Measurements from ENCODE around the gene BEND4.

BEND4 gene

DNA sequence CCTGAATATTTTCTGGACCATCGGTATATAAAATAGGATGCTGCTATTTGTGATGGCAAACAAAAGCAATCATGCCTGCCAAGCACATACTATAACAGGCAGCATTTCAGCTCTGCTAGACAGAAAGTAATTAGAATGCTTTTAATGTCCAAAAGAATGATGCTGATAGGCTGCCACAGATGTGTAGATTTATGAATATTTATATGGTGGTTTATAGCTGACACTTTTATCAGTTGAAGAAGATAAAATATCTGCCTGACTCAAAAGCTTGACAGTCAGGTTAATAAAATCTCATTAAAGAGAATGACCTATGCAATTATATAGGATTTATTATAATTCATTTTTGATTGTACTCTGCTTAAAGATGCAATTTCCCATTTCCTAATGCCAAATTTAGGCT is 4.0 kb downstream of the BEND4 start:
- Histone ChIP-seq H3K36me3 (ENCODE audit: control insufficient read depth, insufficient read depth, low read length) (no peaks in the 10 kb centered on the region), H3K9ac (ENCODE audit: low read depth, low read length) (no peak overlapping the region), H3K27me3 (ENCODE audit: control insufficient read depth, insufficient read depth, low read length) (peaks cover 29% of the 10 kb centered on the region), H3K9me3 (ENCODE audit: control insufficient read depth, insufficient read depth, low read length) (no peaks in the 10 kb centered on the region), H3K4me1 (ENCODE audit: control insufficient read depth, insufficient read depth, low read length) (peaks cover 3% of the 10 kb centered on the region), H3K4me3 (ENCODE audit: low read depth, low read length) (no peak overlapping the region)

DNA sequence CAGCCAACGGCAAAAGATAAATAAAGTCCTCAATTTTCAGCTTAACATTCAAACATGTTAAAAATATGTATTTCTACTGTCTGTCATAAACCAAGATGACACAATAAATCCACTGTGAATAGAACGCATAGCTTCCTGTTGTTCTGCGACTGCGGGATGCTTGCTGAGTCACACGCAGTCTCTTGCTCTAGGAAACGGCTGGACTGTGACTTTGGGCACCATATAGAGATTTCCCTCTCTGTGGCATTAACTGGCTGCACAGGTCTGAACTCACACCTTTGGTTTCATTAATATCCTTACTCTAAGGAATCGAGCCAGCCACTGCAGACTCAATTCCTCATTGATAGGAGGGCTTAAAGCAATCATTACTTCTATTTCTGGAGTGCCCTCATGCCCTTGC is 8.4 kb downstream of the BEND4 start:
- Histone ChIP-seq H3K4me3 (ENCODE audit: low read depth, low read length) (no peak overlapping the region), H3K4me1 (ENCODE audit: control insufficient read depth, insufficient read depth, low read length) (no peaks in the 10 kb centered on the region), H3K9ac (ENCODE audit: low read depth, low read length) (no peak overlapping the region), H3K36me3 (ENCODE audit: control insufficient read depth, insufficient read depth, low read length) (no peaks in the 10 kb centered on the region), H3K9me3 (ENCODE audit: control insufficient read depth, insufficient read depth, low read length) (no peaks in the 10 kb centered on the region), H3K27me3 (ENCODE audit: control insufficient read depth, insufficient read depth, low read length) (no peaks in the 10 kb centered on the region)

DNA sequence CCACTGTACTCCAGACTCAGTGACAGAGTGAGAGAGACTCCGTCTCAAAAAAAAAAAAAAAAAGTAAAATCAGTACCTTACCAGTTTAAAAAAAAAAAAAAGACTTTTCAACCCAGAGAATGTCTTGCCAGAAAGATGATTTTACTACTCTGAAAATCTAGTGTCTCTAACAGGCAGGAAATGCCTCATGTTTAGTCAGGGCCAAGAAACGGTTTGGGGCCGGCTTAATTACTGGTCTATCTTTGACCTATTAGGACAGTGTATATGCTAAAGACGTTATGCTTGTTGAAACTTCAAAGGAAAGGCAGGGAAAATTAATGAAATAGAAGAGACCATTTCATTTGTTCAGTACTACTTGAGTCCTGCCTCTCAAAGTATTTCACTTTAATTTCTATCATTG is 9.9 kb downstream of the BEND4 start:
- Histone ChIP-seq H3K9me3 (ENCODE audit: control insufficient read depth, insufficient read depth, low read length) (no peaks in the 10 kb centered on the region), H3K27me3 (ENCODE audit: control insufficient read depth, insufficient read depth, low read length) (no peaks in the 10 kb centered on the region), H3K9ac (ENCODE audit: low read depth, low read length) (no peak overlapping the region), H3K36me3 (ENCODE audit: control insufficient read depth, insufficient read depth, low read length) (no peaks in the 10 kb centered on the region), H3K4me3 (ENCODE audit: low read depth, low read length) (no peak overlapping the region), H3K4me1 (ENCODE audit: control insufficient read depth, insufficient read depth, low read length) (no peaks in the 10 kb centered on the region)

DNA sequence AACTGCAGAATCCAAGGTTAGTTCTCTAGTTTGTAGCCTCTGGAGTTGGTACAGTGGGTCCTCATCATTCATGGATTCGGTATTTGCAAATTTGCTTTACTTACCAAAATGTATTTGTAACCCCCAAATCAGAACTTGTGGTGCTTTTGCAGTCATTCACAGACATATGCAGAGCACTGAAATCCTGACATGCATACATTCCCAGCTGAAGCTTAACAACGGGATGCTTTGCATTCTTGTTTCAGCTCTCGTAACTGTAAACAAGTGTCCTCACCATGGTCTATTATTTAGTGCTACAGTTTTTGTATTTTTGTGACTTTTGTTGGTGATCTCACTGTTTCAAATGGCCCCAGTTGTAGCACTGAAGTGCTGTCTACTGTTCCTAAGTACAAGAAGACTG is 16.1 kb downstream of the BEND4 start:
- H3K27me3 ChIP-seq (ENCODE audit: control insufficient read depth, insufficient read depth, low read length): no peaks in the 10 kb centered on the region
- no peaks in the 10 kb centered on the region for H3K36me3 ChIP-seq (ENCODE audit: control insufficient read depth, insufficient read depth, low read length)
- H3K4me3 ChIP-seq (ENCODE audit: low read depth, low read length): no peak overlapping the region
- H3K9ac ChIP-seq (ENCODE audit: low read depth, low read length): no peak overlapping the region
- H3K9me3 ChIP-seq (ENCODE audit: control insufficient read depth, insufficient read depth, low read length): no peaks in the 10 kb centered on the region
- peaks cover 4% of the 10 kb centered on the region for H3K4me1 ChIP-seq (ENCODE audit: control insufficient read depth, insufficient read depth, low read length)

DNA sequence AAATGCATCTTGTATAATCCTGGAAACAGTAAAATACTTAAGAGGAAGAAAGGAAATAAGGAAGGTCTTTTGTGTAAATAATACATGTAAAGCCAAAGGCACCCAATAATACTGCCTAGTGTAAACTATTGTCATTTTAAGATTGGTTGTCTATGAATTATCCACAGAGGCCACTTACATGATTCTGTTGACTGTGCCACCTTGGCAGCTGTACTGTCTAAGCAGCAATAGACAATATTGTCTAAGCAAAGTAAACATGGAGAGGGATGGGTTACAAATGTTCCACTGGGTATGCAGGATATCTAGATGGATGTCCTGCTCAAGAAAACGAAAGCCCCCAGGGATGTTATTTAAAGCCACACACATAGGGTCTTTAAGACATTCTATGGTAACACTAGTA is 19.4 kb downstream of the BEND4 start:
- Histone ChIP-seq H3K9ac (ENCODE audit: low read depth, low read length) (no peak overlapping the region), H3K4me3 (ENCODE audit: low read depth, low read length) (no peak overlapping the region), H3K36me3 (ENCODE audit: control insufficient read depth, insufficient read depth, low read length) (no peaks in the 10 kb centered on the region), H3K27me3 (ENCODE audit: control insufficient read depth, insufficient read depth, low read length) (no peaks in the 10 kb centered on the region), H3K4me1 (ENCODE audit: control insufficient read depth, insufficient read depth, low read length) (peaks cover 4% of the 10 kb centered on the region), H3K9me3 (ENCODE audit: control insufficient read depth, insufficient read depth, low read length) (no peaks in the 10 kb centered on the region)

DNA sequence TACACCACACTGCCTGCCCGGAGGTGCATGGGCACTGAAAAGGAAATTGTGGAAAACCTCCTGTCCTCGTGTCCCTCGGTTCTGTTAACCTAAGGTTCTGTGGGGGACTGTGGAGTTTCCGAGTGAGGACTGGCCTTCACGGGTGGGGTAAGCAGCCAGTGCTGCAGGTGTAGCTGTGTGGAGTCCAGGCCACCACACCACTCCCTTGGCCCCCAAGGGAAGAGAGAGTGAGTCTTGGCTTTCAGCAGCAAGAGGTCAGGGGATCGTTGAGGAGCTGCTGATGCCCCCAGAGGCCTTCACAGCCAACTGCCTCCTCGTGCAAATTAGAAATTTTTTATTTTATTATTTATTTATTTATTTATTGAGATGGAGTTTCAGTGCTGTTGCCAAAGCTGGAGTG is 20.4 kb downstream of the BEND4 start:
- H3K4me3 ChIP-seq (ENCODE audit: low read depth, low read length): no peak overlapping the region
- H3K9ac ChIP-seq (ENCODE audit: low read depth, low read length): no peak overlapping the region
- H3K9me3 ChIP-seq (ENCODE audit: control insufficient read depth, insufficient read depth, low read length): no peaks in the 10 kb centered on the region
- no peaks in the 10 kb centered on the region for H3K27me3 ChIP-seq (ENCODE audit: control insufficient read depth, insufficient read depth, low read length)
- H3K36me3 ChIP-seq (ENCODE audit: control insufficient read depth, insufficient read depth, low read length): no peaks in the 10 kb centered on the region
- peaks cover 4% of the 10 kb centered on the region for H3K4me1 ChIP-seq (ENCODE audit: control insufficient read depth, insufficient read depth, low read length)

DNA sequence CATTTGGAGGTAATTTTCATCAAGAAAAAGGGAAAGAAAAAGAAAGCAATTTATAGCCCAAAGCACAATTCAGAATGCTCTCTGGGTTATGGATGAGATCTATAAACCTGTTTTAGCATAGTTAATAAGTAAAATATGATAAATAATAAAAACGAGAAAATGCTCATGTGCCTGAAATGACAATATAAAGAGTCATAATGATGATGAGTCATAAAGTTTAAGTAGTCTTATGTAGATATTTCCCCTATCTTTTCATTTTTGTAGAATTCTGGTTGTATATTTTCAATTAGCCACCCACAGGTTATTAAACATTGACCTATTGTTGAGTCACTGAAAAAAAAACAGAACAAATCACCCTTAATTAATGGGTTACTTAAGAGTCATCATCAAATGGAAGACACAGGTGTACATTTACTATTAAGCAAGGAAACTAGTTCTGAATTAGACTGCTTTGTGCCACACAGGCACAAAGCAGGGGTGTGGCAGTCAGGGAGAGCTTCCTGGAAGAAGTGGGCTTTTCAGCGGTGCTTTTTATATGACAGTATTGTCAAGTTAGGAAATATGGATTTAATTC is 29.3 kb downstream of the BEND4 start:
- Histone ChIP-seq H3K27me3 (ENCODE audit: control insufficient read depth, insufficient read depth, low read length) (no peaks in the 10 kb centered on the region), H3K9me3 (ENCODE audit: control insufficient read depth, insufficient read depth, low read length) (no peaks in the 10 kb centered on the region), H3K4me3 (ENCODE audit: low read depth, low read length) (no peak overlapping the region), H3K9ac (ENCODE audit: low read depth, low read length) (no peak overlapping the region), H3K36me3 (ENCODE audit: control insufficient read depth, insufficient read depth, low read length) (peaks cover 6% of the 10 kb centered on the region), H3K4me1 (ENCODE audit: control insufficient read depth, insufficient read depth, low read length) (peaks cover 9% of the 10 kb centered on the region)

DNA sequence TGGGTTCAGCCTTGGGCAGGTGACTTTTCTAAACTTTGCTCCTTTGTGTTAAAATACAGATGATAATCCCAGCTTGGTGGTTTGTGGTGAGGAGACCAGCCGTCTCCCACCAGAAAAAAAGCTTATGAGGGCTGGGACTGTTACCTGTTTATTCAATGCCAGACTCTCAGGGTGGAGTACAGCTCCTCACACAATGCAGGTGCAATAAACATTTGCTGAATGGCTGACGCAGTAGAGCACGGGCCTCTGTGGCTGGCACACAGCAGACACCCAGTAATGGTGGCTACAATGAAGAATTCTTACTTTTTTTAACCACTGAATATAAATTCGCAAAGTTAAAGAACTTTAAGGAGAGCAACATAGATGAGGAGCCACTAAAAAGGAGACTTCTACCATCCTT is 30.2 kb downstream of the BEND4 start:
- Histone ChIP-seq H3K9me3 (ENCODE audit: control insufficient read depth, insufficient read depth, low read length) (no peaks in the 10 kb centered on the region), H3K27me3 (ENCODE audit: control insufficient read depth, insufficient read depth, low read length) (no peaks in the 10 kb centered on the region), H3K4me1 (ENCODE audit: control insufficient read depth, insufficient read depth, low read length) (peaks cover 9% of the 10 kb centered on the region), H3K9ac (ENCODE audit: low read depth, low read length) (no peak overlapping the region), H3K36me3 (ENCODE audit: control insufficient read depth, insufficient read depth, low read length) (peaks cover 6% of the 10 kb centered on the region), H3K4me3 (ENCODE audit: low read depth, low read length) (no peak overlapping the region)

DNA sequence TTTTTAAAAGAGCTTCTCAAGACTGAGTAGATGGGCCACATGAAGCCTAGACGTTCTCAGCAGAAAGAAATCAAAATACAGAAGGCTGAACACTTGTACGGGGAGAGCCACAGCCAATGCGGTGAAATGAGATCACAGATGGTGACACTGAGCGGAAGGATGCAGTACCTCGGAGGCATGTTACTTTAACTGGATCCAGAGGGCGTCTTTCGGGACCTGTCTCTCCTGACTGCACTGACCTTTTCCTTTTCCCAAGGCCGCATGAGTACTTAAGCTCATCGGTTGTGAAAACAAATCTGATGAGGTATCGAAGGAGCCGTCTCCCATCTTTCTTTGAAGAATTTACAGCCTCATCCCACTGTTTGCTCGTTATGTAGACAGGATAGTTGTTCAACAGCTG is 32.6 kb downstream of the BEND4 start:
- H3K4me3 ChIP-seq (ENCODE audit: low read depth, low read length): no peak overlapping the region
- H3K4me1 ChIP-seq (ENCODE audit: control insufficient read depth, insufficient read depth, low read length): peaks cover 9% of the 10 kb centered on the region
- no peaks in the 10 kb centered on the region for H3K9me3 ChIP-seq (ENCODE audit: control insufficient read depth, insufficient read depth, low read length)
- no peaks in the 10 kb centered on the region for H3K27me3 ChIP-seq (ENCODE audit: control insufficient read depth, insufficient read depth, low read length)
- H3K36me3 ChIP-seq (ENCODE audit: control insufficient read depth, insufficient read depth, low read length): peaks cover 6% of the 10 kb centered on the region
- no peak overlapping the region for H3K9ac ChIP-seq (ENCODE audit: low read depth, low read length)

DNA sequence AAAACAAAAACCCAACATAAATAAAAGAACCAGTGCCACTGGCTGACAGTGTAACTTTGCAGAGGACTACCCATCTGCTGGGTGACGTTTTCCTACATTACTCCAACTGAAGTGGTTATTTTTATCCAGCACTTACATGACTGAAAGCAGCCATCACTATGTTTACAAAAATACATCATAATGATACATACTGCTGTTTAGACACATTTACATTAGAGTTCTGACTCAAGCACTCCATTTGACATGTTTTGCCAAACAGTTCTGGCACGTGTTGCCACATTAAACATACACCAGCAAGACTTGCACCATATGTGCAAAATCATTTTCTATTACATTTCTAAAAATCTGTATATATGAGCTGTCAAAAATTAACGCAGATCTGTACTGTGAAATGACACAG is 39.6 kb downstream of the BEND4 start:
- Histone ChIP-seq H3K27me3 (ENCODE audit: control insufficient read depth, insufficient read depth, low read length) (no peaks in the 10 kb centered on the region), H3K9ac (ENCODE audit: low read depth, low read length) (no peak overlapping the region), H3K4me3 (ENCODE audit: low read depth, low read length) (no peak overlapping the region), H3K36me3 (ENCODE audit: control insufficient read depth, insufficient read depth, low read length) (no peaks in the 10 kb centered on the region), H3K4me1 (ENCODE audit: control insufficient read depth, insufficient read depth, low read length) (no peaks in the 10 kb centered on the region), H3K9me3 (ENCODE audit: control insufficient read depth, insufficient read depth, low read length) (no peaks in the 10 kb centered on the region)

DNA sequence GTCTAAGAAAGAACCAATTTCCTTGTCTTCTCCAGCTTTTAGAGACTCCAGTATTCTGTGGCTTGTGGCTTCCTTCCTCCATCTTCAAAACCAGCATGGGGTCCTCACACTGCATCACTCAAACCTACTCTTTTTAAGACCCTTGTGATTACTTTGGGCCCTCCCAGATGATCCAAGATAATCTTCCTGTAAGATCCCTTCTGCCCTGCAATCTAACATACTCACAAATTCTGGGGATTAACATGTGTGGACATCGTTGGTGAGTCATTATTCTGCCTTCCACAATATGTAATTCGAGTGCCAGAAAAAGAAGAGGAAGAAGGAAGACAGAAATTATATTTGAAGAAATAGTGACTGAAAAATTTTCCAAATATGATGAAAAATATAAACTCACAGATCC is 47.9 kb downstream of the BEND4 start:
- H3K36me3 ChIP-seq (ENCODE audit: control insufficient read depth, insufficient read depth, low read length): no peaks in the 10 kb centered on the region
- no peak overlapping the region for H3K4me3 ChIP-seq (ENCODE audit: low read depth, low read length)

DNA sequence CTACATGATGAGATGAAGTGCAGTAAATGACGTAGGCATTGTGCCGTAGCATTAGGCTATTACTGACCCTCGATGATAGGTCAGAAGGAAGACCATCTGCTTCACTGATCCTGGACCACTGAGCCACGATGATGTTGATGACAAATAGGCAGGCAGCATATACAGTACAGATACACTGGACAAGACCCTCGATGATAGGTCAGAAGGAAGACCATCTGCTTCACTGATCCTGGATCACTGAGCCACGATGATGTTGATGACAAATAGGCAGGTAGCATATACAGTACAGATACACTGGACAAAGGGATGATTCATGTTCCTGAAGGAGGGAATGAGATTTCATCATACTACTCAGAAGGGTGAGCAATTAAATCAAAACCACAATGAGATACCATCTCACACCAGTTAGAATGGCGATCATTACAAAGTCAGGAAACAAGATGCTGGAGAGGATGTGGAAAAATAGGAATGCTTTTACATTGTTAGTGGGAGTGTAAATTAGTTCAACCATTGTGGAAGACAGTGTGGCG is 50.9 kb downstream of the BEND4 start:
- no peaks in the 10 kb centered on the region for H3K27me3 ChIP-seq (ENCODE audit: control insufficient read depth, insufficient read depth, low read length)
- no peaks in the 10 kb centered on the region for H3K4me1 ChIP-seq (ENCODE audit: control insufficient read depth, insufficient read depth, low read length)
- no peaks in the 10 kb centered on the region for H3K9me3 ChIP-seq (ENCODE audit: control insufficient read depth, insufficient read depth, low read length)
- no peak overlapping the region for H3K9ac ChIP-seq (ENCODE audit: low read depth, low read length)
- no peak overlapping the region for H3K4me3 ChIP-seq (ENCODE audit: low read depth, low read length)
- no peaks in the 10 kb centered on the region for H3K36me3 ChIP-seq (ENCODE audit: control insufficient read depth, insufficient read depth, low read length)

More for the DNA sequence above, 47.9 kb downstream of the BEND4 start:
- Histone ChIP-seq H3K9me3 (ENCODE audit: control insufficient read depth, insufficient read depth, low read length) (no peaks in the 10 kb centered on the region), H3K4me1 (ENCODE audit: control insufficient read depth, insufficient read depth, low read length) (no peaks in the 10 kb centered on the region), H3K9ac (ENCODE audit: low read depth, low read length) (no peak overlapping the region), H3K27me3 (ENCODE audit: control insufficient read depth, insufficient read depth, low read length) (no peaks in the 10 kb centered on the region)
